NCI-H2081 (cell line): Measurements from ENCODE around the gene CSTB.
A peak's percentile ranks its signal among the peaks of the same experiment; 100 is the strongest.
"Not testable (repeated sequence)": the region's sequence is repeated elsewhere in the genome, so short reads cannot be mapped to it uniquely, and the experiment has no call there.

Experiments used
- DNase-seq, 2 experiments: peaks; one replicate each; lab custom pipeline; 2025; lab: John Stamatoyannopoulos, UW

Gene CSTB

GRCh38 chr21:43775795-43776430 is at the start of gene CSTB:
Gene CSTB (minus strand): TSS chr21:43776308. CDS start chr21:43776269, 39 bp downstream.
- DNase-seq, result peak; percentile 44 to 54

GRCh38 chr21:43825242-43825935 is 49.3 kb upstream of the CSTB start:
- DNase-seq, result no peak

- DNase-seq, result no peak
These were observed 48.5 kb upstream of the CSTB start for GRCh38 chr21:43824333-43825241.

GRCh38 chr21:43822741-43823140 is 46.6 kb upstream of the CSTB start:
- DNase-seq, result not testable (repeated sequence)

GRCh38 chr21:43822166-43822565 is 46.1 kb upstream of the CSTB start:
- not testable (repeated sequence) for DNase-seq

GRCh38 chr21:43820466-43820865 is 44.4 kb upstream of the CSTB start:
- DNase-seq, result no peak

GRCh38 chr21:43819511-43820405 is 43.6 kb upstream of the CSTB start:
- DNase-seq, result no peak

- no peak for DNase-seq
These were observed 42.6 kb upstream of the CSTB start for GRCh38 chr21:43818685-43819084.

- no peak for DNase-seq
These were observed 41.3 kb upstream of the CSTB start for GRCh38 chr21:43817157-43818086.

- no peak for DNase-seq
These were observed 40.5 kb upstream of the CSTB start for GRCh38 chr21:43816611-43817071.

- no peak for DNase-seq
These were observed 39.9 kb upstream of the CSTB start for GRCh38 chr21:43815991-43816390.

- peak in 1 of 2 experiments; percentile 21 for DNase-seq
These were observed 39.1 kb upstream of the CSTB start for GRCh38 chr21:43815107-43815613.

- DNase-seq, result no peak
These were observed 38.4 kb upstream of the CSTB start for GRCh38 chr21:43814215-43815106.

- no peak for DNase-seq
These were observed 37.5 kb upstream of the CSTB start for GRCh38 chr21:43813656-43813980.

- no peak for DNase-seq
These were observed 37.0 kb upstream of the CSTB start for GRCh38 chr21:43812957-43813655.

- DNase-seq, result no peak
These were observed 36.2 kb upstream of the CSTB start for GRCh38 chr21:43812139-43812821.

- no peak for DNase-seq
These were observed 35.4 kb upstream of the CSTB start for GRCh38 chr21:43811262-43812105.
